ENCODE data around the gene POLR2L.

DNA sequence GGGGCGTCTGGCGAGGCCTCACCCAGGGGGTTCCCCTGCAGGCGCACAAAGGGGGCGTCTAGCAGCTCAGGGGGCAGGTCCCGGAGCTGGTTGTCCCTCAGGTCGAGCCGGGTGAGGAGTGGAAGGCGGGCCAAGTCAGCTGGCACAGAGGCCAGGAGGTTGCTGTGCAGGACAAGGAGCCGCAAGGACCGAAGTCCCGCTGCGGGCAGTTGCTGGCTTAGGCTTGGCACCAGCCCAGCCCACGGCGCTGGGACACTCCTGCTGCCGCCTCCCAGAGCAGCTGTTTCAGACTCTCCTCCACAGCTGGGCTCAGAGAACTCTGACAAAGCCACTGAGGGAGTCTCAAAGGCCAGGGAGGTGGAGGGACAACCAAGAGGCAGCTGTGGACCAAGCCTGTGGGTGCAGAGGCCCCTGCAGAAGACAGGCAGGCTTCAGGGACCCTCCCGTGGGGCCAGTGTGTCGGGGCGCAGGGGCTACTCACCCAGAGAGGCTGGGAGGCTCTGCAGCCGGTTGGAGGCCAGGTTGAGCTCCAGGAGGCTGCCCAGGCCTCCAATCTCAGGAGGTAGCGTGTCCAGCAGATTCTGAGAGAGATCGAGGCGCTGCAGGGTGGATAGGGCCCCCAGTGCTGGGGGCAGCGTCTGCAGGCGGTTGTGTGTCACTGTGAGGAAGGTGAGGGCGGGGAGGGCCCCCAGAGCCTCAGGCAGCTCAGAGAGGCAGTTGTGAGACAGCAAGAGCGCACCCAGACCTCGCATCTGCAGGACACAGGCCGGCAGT, 39.4 kb downstream of the POLR2L start:
- no peak for TF ChIP-seq ZNF274 (IDR thresholded peaks at IDR 0.05; ENCODE audit: low read depth, low read length)
- no peak for TF ChIP-seq CTCF (IDR thresholded peaks at IDR 0.05 in 2 of 3, conservative IDR thresholded peaks at IDR 0.05 in 1 of 3; ENCODE audit: borderline replicate concordance in 1 of 3, insufficient read depth in 1 of 3, low read depth in 2 of 3, low read length in 2 of 3)
- no peak for TF ChIP-seq EZH2phosphoT487 (IDR thresholded peaks at IDR 0.05; ENCODE audit: borderline replicate concordance)
- TF ChIP-seq YY1 (IDR thresholded peaks at IDR 0.05; ENCODE audit: extremely low read depth, insufficient replicate concordance, low read depth, low read length) = no peak
- no peak for TF ChIP-seq POLR2AphosphoS5 (IDR thresholded peaks at IDR 0.05; ENCODE audit: low read depth, low read length)
- no peak for TF ChIP-seq POLR2A (IDR thresholded peaks at IDR 0.05; ENCODE audit: borderline replicate concordance, extremely low read depth, insufficient read depth, insufficient read length)
- TF ChIP-seq, protein P1, sequence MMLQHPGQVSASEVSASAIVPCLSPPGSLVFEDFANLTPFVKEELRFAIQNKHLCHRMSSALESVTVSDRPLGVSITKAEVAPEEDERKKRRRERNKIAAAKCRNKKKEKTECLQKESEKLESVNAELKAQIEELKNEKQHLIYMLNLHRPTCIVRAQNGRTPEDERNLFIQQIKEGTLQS (IDR thresholded peaks at IDR 0.05) = no peak
- TF ChIP-seq RAD21 (IDR thresholded peaks at IDR 0.05; ENCODE audit: low read depth) = no peak
- TF ChIP-seq EZH2 (IDR thresholded peaks at IDR 0.05) = no peak
- no peak for TF ChIP-seq MAX (IDR thresholded peaks at IDR 0.05)
- no peak for TF ChIP-seq REST (IDR thresholded peaks at IDR 0.05; ENCODE audit: low read depth)
- TF ChIP-seq EGR1 (IDR thresholded peaks at IDR 0.05; ENCODE audit: low read depth) = no peak
- TF ChIP-seq TCF7L2 (IDR thresholded peaks at IDR 0.05; ENCODE audit: borderline replicate concordance, extremely low read depth, insufficient read depth, insufficient read length) = no peak
- TF ChIP-seq SP1 (IDR thresholded peaks at IDR 0.05; ENCODE audit: low read depth) = no peak
